ENCODE data around the gene SYT12.

SYT12 gene

DNA sequence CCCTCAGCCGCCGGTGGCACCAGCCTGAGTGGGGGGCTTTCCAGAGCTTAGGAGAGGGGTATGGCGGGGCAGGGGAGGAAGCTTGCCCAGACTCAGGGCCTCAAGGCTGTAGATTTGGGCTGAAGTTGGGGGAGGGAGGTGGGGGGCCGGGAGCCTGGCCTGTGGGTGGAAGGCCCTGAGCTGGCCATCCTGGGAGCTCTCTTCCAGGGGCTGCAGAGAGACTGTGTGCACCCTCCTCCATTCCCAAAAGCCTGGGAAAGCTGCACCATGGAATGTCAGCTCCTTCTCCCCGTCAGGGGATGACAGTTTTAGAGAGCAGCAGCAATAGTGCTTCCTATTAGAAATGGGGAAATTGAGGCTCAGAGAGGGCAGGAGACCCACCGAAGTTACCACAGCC, 1.0 kb downstream of the SYT12 start:
- H3K4me2 ChIP-seq = peak overlapping the region; percentile 67
- H2AFZ ChIP-seq (ENCODE audit: low read depth) = no peak overlapping the region
- peaks cover 30% of the 10 kb centered on the region for H3K27me3 ChIP-seq (ENCODE audit: insufficient read depth, low read depth)
- no peak overlapping the region for H3K4me3 ChIP-seq (IDR thresholded peaks at IDR 0.05; ENCODE audit: insufficient read depth, low read depth, low read length)
- peaks cover 21% of the 10 kb centered on the region for H3K4me1 ChIP-seq (ENCODE audit: low read depth, poor library complexity, severe bottlenecking)
- TF ChIP-seq, protein P1, sequence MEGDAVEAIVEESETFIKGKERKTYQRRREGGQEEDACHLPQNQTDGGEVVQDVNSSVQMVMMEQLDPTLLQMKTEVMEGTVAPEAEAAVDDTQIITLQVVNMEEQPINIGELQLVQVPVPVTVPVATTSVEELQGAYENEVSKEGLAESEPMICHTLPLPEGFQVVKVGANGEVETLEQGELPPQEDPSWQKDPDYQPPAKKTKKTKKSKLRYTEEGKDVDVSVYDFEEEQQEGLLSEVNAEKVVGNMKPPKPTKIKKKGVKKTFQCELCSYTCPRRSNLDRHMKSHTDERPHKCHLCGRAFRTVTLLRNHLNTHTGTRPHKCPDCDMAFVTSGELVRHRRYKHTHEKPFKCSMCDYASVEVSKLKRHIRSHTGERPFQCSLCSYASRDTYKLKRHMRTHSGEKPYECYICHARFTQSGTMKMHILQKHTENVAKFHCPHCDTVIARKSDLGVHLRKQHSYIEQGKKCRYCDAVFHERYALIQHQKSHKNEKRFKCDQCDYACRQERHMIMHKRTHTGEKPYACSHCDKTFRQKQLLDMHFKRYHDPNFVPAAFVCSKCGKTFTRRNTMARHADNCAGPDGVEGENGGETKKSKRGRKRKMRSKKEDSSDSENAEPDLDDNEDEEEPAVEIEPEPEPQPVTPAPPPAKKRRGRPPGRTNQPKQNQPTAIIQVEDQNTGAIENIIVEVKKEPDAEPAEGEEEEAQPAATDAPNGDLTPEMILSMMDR (conservative IDR thresholded peaks at IDR 0.05; ENCODE audit: low read depth, low read length) = no peak
- H3K9ac ChIP-seq = no peak overlapping the region
- no peaks in the 10 kb centered on the region for H3K36me3 ChIP-seq (ENCODE audit: insufficient read depth)
- no peak overlapping the region for H3K27ac ChIP-seq
- H4K20me1 ChIP-seq (ENCODE audit: insufficient read depth) = no peaks in the 10 kb centered on the region
- no peaks in the 10 kb centered on the region for H3K79me2 ChIP-seq (ENCODE audit: insufficient read depth, low read depth)

GRCh38 chr11:67024410-67024809, 1.5 kb downstream of the SYT12 start:
- H3K4me2 ChIP-seq = peak overlapping the region; percentile 67

GRCh38 chr11:67024966-67025365, 2.0 kb downstream of the SYT12 start:
- Histone ChIP-seq H3K27ac (no peak overlapping the region), H3K9ac (no peak overlapping the region), H4K20me1 (ENCODE audit: insufficient read depth) (no peaks in the 10 kb centered on the region), H3K4me1 (ENCODE audit: low read depth, poor library complexity, severe bottlenecking) (peaks cover 21% of the 10 kb centered on the region), H3K4me2 (peak overlapping the region; percentile 67; the same call in 1 of the 2 replicates), H3K27me3 (ENCODE audit: insufficient read depth, low read depth) (peaks cover 30% of the 10 kb centered on the region), H3K36me3 (ENCODE audit: insufficient read depth) (no peaks in the 10 kb centered on the region), H3K79me2 (ENCODE audit: insufficient read depth, low read depth) (no peaks in the 10 kb centered on the region), H2AFZ (ENCODE audit: low read depth) (no peak overlapping the region), H3K4me3 (IDR thresholded peaks at IDR 0.05; ENCODE audit: insufficient read depth, low read depth, low read length) (no peak overlapping the region)
- TF ChIP-seq, protein P1 (conservative IDR thresholded peaks at IDR 0.05; ENCODE audit: low read depth, low read length) = no peak

More at GRCh38 chr11:67024410-67024809, 1.5 kb downstream of the SYT12 start:
- Histone ChIP-seq H3K36me3 (ENCODE audit: insufficient read depth) (no peaks in the 10 kb centered on the region), H3K4me3 (IDR thresholded peaks at IDR 0.05; ENCODE audit: insufficient read depth, low read depth, low read length) (no peak overlapping the region), H3K9ac (no peak overlapping the region), H2AFZ (ENCODE audit: low read depth) (no peak overlapping the region), H3K79me2 (ENCODE audit: insufficient read depth, low read depth) (no peaks in the 10 kb centered on the region), H3K27ac (no peak overlapping the region), H4K20me1 (ENCODE audit: insufficient read depth) (no peaks in the 10 kb centered on the region), H3K27me3 (ENCODE audit: insufficient read depth, low read depth) (peaks cover 30% of the 10 kb centered on the region), H3K4me1 (ENCODE audit: low read depth, poor library complexity, severe bottlenecking) (peaks cover 21% of the 10 kb centered on the region)
- TF ChIP-seq, protein P1 (conservative IDR thresholded peaks at IDR 0.05; ENCODE audit: low read depth, low read length) = no peak

DNA sequence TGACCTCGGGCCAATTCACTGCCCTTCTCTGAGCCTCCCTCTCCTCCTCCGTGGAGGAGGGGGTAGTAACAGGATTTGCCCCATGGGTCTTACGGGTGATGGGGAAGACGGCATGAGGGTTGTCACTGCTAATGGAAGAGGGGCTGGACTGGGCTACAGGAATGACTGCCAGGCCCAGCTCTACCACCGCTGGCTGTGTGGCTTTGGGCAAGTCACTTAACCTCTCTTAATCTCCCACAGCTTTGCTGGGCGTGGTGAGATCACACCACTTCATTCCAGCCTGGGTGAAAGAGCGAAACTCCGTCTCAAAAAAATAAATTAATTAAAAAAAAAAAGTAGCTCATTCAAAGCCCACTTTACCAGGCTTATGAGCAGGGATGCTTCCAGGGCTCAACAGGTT, 2.8 kb downstream of the SYT12 start:
- H3K4me3 ChIP-seq (IDR thresholded peaks at IDR 0.05; ENCODE audit: insufficient read depth, low read depth, low read length) = no peak overlapping the region
- no peak overlapping the region for H3K9ac ChIP-seq
- TF ChIP-seq, protein P1 (conservative IDR thresholded peaks at IDR 0.05; ENCODE audit: low read depth, low read length) = no peak
- H3K36me3 ChIP-seq (ENCODE audit: insufficient read depth) = no peaks in the 10 kb centered on the region
- peaks cover 21% of the 10 kb centered on the region for H3K4me1 ChIP-seq (ENCODE audit: low read depth, poor library complexity, severe bottlenecking)
- H3K79me2 ChIP-seq (ENCODE audit: insufficient read depth, low read depth) = no peaks in the 10 kb centered on the region
- H4K20me1 ChIP-seq (ENCODE audit: insufficient read depth) = no peaks in the 10 kb centered on the region
- no peak overlapping the region for H3K4me2 ChIP-seq
- no peak overlapping the region for H2AFZ ChIP-seq (ENCODE audit: low read depth)
- H3K27me3 ChIP-seq (ENCODE audit: insufficient read depth, low read depth) = peaks cover 30% of the 10 kb centered on the region
- no peak overlapping the region for H3K27ac ChIP-seq
